Measurements from ENCODE around the gene CHCHD6.

GRCh38 chr3:126970101-126970500 lies 266.1 kb downstream of the CHCHD6 start:
- no peak for TF ChIP-seq CTCF (IDR thresholded peaks at IDR 0.05)
- no peak for TF ChIP-seq POLR2A (IDR thresholded peaks at IDR 0.05)

Measured in right lobe of liver (tissue), 4 donors.